Fibroblast of pulmonary artery (primary cell): ENCODE results near the gene RCAN1.
"Not testable (repeated sequence)": the region's sequence is repeated elsewhere in the genome, so short reads cannot be mapped to it uniquely, and the experiment has no call there.

ENCODE experiments used
- DNase-seq: peaks from one replicate; pipeline ENCODE4 v3.0.0-alpha.2; 2010; ENCODE audit warnings: low read depth
- H3K4me3 ChIP-seq: replicated peaks from 2 replicates; pipeline ENCODE4 v1.5.1; 2011; ENCODE audit warnings: low read depth, mild to moderate bottlenecking, control low read depth, low read length, moderate library complexity
- TF ChIP-seq, protein P1 (sequence below): IDR thresholded peaks from 2 replicates; pipeline ENCODE4 v1.5.1; 2011; ENCODE audit warnings: mild to moderate bottlenecking, control low read depth, low read length, inconsistent platforms; ENCODE audit errors: missing control alignments

RCAN1 gene

DNA sequence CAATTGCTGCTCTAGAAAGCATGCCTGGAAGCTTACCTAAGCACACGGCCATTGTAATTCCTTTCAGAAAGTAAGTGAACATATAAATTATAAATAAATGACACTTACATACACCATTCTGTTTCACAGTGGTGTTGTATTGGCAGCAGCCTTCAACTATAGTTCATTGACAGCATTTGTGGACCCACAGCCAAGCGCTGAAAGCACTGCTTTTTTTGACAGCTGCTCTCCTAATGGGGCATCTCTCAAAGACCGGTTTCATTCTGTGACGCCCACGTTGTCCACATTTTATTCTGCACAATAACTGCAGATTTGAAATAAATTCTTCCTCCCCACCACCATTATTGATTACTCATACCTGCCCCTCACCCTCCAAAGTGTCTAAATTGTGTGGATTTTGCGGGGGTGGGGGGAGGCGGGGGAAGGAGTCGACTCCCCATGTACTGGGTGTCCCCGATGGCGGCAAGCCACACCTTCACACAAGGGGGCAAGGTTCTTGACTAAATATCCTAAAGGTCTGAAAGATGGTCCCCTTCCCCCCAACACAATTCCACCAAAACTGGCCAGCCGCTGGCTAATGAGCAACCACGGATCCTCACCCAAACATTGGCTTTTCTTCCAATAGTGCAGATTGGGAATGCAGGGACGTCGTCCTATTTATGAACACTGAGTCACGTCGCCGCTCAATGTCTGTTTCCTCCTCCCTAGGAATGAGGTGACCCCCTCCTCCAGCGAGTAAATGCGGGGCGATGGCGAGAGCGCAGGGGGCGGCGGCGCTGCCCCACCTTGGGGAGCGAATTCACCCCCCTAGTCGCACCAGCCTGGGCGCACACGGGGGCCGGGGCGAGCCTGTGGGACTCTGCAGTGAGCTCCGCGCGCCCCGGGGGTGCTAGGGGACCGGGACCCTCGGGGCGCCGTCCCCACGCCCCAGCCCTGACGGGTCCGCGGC lies 960 bp downstream of the RCAN1 start:
- TF ChIP-seq, protein P1, sequence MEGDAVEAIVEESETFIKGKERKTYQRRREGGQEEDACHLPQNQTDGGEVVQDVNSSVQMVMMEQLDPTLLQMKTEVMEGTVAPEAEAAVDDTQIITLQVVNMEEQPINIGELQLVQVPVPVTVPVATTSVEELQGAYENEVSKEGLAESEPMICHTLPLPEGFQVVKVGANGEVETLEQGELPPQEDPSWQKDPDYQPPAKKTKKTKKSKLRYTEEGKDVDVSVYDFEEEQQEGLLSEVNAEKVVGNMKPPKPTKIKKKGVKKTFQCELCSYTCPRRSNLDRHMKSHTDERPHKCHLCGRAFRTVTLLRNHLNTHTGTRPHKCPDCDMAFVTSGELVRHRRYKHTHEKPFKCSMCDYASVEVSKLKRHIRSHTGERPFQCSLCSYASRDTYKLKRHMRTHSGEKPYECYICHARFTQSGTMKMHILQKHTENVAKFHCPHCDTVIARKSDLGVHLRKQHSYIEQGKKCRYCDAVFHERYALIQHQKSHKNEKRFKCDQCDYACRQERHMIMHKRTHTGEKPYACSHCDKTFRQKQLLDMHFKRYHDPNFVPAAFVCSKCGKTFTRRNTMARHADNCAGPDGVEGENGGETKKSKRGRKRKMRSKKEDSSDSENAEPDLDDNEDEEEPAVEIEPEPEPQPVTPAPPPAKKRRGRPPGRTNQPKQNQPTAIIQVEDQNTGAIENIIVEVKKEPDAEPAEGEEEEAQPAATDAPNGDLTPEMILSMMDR = no peak
- peak overlapping the region; percentile 74 for H3K4me3 ChIP-seq
- DNase-seq = no peak

DNA sequence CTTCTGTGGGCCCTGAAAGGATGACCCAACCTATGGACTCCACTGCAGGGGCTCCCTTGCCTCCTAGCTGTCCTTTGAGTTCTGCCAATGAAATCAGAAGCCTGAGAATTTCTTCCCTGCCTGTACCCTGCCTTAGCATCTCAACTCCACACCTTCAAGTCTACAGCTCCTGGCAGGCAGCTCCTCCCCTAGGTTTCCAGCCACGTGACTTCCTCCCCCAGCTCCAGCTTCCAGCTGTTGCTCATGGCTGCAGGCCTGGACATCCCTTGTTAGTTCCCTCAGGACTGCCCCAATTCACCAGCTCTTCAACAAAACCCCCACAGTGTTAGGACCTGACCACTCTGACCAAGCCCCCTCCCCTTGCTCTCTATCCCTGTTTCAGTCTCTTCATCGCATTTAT lies 2.4 kb downstream of the RCAN1 start:
- TF ChIP-seq, protein P1 = no peak
- no peak overlapping the region for H3K4me3 ChIP-seq
- peak; percentile 23 for DNase-seq

DNA sequence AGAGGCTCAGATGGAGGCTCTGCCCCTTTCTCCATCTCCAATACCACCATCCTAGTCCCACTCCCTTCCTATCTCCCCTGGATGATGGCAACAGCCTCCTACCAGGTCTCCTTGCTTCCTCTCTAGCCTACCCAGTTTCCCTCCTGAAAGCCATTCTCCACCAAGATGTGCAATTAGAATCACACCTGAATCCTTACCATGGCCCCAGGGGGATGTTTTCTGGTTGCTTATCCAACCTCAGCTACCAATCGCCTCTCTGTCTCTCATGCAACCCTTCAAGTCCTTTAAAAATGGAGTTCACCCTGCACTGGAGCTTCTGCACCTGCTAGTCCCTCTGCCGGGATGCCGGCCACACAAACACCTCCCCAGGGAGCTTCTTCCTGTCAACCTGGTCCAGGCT lies 2.9 kb downstream of the RCAN1 start:
- no peak overlapping the region for H3K4me3 ChIP-seq
- TF ChIP-seq, protein P1 = no peak
- no peak for DNase-seq

DNA sequence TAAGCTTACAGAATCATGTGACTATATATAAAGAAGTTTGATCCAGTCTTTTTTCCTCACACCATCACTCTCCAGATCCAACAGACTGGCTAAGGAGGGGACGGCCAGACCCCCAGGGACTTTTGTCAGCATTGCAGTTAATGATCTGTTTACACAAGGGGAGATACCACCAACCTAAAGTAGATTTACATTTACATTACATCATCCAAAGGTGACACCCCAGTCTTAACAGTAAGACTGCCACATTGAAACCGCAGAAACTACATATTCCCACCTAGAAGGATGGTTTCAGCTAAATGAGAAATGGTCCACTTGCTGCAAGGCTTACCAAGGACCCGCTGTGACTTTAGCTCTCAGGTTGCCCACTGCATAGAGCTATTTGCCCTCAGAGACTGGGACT lies 3.4 kb downstream of the RCAN1 start:
- TF ChIP-seq, protein P1 = no peak
- no peak overlapping the region for H3K4me3 ChIP-seq
- DNase-seq = no peak

DNA sequence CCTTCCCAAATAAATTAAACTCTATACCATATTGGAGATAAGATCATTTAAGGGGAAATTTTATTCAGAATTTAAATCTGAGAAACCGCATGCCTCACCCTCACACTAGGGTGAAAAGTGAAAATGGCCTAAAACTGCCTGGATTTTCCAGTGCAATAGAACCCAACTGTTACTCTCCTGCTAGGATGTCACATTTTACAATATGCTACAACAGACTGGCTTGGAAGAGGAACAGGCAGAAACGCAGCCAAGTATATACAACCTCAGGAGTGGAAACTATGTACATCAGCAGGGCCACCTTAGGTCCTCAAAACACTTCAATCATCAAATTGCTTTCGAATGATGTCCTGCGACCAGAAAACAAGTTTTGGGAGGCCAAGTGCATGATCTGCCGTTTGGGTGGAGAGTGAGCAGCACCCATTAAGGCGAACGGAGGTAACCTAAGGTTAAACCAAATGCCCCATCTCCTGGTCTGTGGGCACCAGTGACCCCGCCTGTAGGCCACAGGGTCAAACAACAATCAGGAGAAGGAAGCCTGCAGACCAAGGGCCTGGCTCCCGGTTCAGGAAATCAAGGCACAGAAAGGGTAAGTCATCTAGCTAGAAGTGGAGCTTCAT lies 4.9 kb downstream of the RCAN1 start:
- TF ChIP-seq, protein P1 = no peak
- no peak for DNase-seq
- no peak overlapping the region for H3K4me3 ChIP-seq

DNA sequence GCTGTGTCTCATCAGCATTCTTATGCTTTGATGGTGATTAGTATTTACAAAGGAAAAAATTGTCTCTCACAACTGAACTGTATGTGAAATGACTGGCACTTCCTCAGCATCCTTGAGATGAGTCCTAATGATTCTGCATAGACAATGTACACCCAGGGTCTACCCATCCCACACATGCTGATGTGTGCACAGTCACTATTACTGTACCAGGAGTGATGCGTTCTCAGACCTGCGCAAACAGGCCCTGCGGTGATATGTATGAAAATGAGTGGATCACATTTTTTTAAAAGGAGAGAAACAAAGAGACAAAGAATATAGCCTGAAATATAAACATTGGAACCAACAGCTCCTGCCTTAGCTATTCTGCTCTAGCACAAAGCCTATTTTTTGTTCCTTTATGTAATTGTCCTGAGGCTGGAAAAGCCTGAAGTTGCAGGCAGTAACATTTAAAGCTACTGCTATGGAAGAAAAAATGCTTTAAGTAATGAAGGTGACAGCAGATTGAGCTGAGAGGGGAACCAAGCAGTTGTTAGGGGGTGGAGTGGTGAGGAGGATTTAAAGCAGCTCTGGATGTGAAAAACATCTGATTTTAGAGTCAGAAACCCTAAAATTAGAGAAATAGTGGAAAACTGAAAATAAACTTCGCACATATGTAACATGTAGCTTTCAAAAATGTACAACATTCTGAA lies 5.5 kb downstream of the RCAN1 start:
- TF ChIP-seq, protein P1 = no peak
- DNase-seq = no peak
- no peak overlapping the region for H3K4me3 ChIP-seq

DNA sequence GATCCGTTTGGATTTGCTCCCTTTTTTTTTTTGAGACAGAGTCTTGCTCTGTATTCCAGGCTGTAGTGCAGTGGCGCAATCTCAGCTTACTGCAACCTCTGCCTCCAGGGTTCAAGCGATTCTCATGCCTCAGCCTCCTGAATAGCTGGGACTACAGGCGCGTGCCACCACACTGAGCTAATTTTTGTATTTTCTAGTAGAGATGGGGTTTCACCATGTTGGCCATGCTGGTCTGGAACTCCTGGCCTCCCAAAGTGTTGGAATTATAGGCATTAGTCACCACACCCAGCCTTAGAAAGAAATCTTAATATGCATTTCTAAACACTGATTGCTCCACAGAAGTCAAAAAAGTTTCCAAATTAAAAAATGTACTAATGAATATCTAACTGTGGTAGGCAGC lies 7.5 kb downstream of the RCAN1 start:
- not testable (repeated sequence) for H3K4me3 ChIP-seq, DNase-seq
